Glutamatergic neuron (in vitro differentiated cells): Measurements from ENCODE around the gene SAFB. TPM values are rescaled to one million over a fixed set of nuclear protein-coding genes. Genes with fewer than 3 reads are reported as not detected.

ENCODE experiments used
- DNase-seq: peaks from one replicate; pipeline ENCODE4 v3.0.0; 2022
- H3K27ac Mint-ChIP-seq: one replicate; pipeline ENCODE4 v1.8.0; 2020; ENCODE audit warnings: mild to moderate bottlenecking, mixed read lengths, inconsistent platforms; ENCODE audit not compliant: unreplicated experiment
- H3K27me3 Mint-ChIP-seq: one replicate; pipeline ENCODE4 v1.8.0; 2020; ENCODE audit warnings: mild to moderate bottlenecking, moderate library complexity, mixed read lengths, inconsistent platforms; ENCODE audit not compliant: unreplicated experiment
- H3K36me3 Mint-ChIP-seq: one replicate; pipeline ENCODE4 v1.8.0; 2020; ENCODE audit warnings: mild to moderate bottlenecking, mixed read lengths, inconsistent platforms; ENCODE audit not compliant: unreplicated experiment
- H3K4me1 Mint-ChIP-seq: one replicate; pipeline ENCODE4 v1.8.0; 2020; ENCODE audit warnings: mild to moderate bottlenecking, low read depth, mixed read lengths, inconsistent platforms; ENCODE audit not compliant: unreplicated experiment
- H3K4me3 Mint-ChIP-seq: one replicate; pipeline ENCODE4 v1.8.0; 2020; ENCODE audit warnings: mild to moderate bottlenecking, mixed read lengths, inconsistent platforms; ENCODE audit not compliant: unreplicated experiment
- H3K9me3 Mint-ChIP-seq: one replicate; pipeline ENCODE4 v1.8.0; 2020; ENCODE audit warnings: mild to moderate bottlenecking, moderate library complexity, mixed read lengths, inconsistent platforms; ENCODE audit not compliant: unreplicated experiment
- total RNA-seq: library from RNA; stranded (reverse); fragmentation: NEBNext Ultra II Directional; extraction: Animal tissue kit (Norgen Biotek cat#: 25700); gene quantifications from one replicate; pipeline ENCODE4 v1.2.1, GENCODE V29; 2021; ENCODE audit not compliant: unreplicated experiment
- TF ChIP-seq, protein P1 (sequence below): fragments of 200-600 bp; sonication (generic); IDR thresholded peaks from one replicate; pipeline ENCODE4 v1.5.0; 2021; ENCODE audit not compliant: partially characterized antibody, unreplicated experiment

Gene SAFB
- total RNA-seq, 1 donor from 2014 or later = 133 TPM

DNA sequence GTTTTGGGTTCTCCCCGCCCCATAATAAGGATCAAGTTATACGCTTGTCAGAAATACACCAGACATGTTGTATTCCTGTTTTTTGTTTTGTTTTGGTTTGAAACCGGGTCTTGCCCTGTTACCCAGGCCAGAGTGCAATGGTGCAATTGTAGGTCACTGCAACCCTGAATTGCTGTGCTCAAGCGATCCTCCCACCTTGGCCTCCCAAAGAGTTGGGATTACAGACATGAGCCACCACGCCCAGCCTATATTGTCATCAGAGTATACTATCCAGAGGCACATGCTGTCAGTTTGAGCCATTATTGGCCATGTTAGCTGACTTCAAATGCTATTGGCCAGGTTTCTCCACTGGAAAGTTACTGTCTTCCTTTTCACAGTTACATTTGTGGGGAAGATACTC is 9.8 kb downstream of the SAFB start:
- Mint-ChIP-seq H3K4me3 (no peak overlapping the region), H3K36me3 (no peaks in the 10 kb centered on the region), H3K27me3 (no peaks in the 10 kb centered on the region), H3K9me3 (no peaks in the 10 kb centered on the region), H3K27ac (no peak overlapping the region), H3K4me1 (peaks cover 13% of the 10 kb centered on the region)
- TF ChIP-seq, protein P1, sequence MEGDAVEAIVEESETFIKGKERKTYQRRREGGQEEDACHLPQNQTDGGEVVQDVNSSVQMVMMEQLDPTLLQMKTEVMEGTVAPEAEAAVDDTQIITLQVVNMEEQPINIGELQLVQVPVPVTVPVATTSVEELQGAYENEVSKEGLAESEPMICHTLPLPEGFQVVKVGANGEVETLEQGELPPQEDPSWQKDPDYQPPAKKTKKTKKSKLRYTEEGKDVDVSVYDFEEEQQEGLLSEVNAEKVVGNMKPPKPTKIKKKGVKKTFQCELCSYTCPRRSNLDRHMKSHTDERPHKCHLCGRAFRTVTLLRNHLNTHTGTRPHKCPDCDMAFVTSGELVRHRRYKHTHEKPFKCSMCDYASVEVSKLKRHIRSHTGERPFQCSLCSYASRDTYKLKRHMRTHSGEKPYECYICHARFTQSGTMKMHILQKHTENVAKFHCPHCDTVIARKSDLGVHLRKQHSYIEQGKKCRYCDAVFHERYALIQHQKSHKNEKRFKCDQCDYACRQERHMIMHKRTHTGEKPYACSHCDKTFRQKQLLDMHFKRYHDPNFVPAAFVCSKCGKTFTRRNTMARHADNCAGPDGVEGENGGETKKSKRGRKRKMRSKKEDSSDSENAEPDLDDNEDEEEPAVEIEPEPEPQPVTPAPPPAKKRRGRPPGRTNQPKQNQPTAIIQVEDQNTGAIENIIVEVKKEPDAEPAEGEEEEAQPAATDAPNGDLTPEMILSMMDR = no peak
- no peak for DNase-seq

DNA sequence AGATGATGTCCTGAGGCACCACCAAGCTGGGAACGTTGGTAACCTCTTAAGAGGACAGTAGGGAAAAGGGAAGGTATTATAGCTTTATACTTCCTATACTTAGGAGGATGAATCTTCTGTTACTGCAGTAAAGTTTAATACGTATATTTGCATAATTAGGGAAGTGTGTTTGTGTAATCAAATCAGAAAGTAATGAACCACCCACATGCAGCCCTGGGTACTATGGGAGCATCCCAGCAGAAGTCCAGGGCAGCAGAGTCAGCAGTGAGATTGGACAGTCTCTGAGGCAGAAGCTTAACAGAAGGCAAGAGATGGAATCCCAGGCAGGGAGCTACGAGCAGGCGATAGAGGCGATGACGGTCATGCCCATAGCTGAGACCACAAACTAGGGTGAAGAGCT is 12.5 kb downstream of the SAFB start:
- Mint-ChIP-seq H3K36me3 (no peaks in the 10 kb centered on the region), H3K4me1 (peaks cover 11% of the 10 kb centered on the region), H3K27ac (no peak overlapping the region), H3K27me3 (no peaks in the 10 kb centered on the region), H3K4me3 (no peak overlapping the region), H3K9me3 (no peaks in the 10 kb centered on the region)
- no peak for DNase-seq
- TF ChIP-seq, protein P1 = no peak

DNA sequence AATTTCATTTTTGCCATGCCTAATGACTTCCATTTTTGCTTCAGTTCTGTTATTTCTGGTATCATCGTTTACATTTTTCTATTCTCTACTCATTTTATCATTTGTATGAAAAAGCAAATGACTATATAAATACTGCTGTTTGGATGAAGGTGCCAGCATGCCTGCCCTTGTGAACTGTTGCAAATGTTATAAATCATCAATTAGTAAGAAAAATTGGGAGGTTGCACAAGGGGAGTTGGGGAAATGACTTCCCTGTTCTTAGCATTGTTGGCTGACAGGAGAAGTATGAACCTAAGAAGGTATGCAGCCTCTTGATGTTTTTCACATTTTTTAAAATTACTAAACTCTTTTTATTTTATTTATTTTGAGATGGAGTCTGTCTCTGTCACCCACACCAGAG is 15.1 kb downstream of the SAFB start:
- TF ChIP-seq, protein P1 = no peak
- Mint-ChIP-seq H3K9me3 (no peaks in the 10 kb centered on the region), H3K27ac (no peak overlapping the region), H3K27me3 (no peaks in the 10 kb centered on the region), H3K36me3 (no peaks in the 10 kb centered on the region), H3K4me3 (no peak overlapping the region), H3K4me1 (peaks cover 9% of the 10 kb centered on the region)
- no peak for DNase-seq

DNA sequence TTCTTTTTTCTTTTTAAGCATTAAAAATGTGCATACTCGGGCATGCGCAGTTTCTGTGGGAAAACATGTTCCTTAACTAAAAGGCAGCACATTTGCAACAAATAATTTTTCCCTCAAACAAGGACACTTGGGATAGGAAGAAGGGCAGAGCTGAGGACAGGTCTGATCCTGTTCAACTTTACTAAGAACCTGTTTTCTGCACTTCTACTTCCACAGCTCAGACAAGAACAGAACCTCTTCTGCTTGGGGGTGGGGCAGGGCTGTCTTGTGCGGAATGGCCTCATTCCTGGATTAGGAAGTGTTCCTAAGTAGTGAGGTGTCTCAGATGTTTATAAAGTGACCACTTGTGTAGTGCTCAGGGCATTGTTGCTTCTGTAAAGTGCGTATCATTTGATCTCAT is 18.3 kb downstream of the SAFB start:
- H3K27ac Mint-ChIP-seq = no peak overlapping the region
- DNase-seq = no peak
- TF ChIP-seq, protein P1 = no peak
- H3K4me1 Mint-ChIP-seq = peaks cover 9% of the 10 kb centered on the region
- H3K36me3 Mint-ChIP-seq = no peaks in the 10 kb centered on the region
- H3K4me3 Mint-ChIP-seq = no peak overlapping the region
- no peaks in the 10 kb centered on the region for H3K27me3 Mint-ChIP-seq
- H3K9me3 Mint-ChIP-seq = no peaks in the 10 kb centered on the region

DNA sequence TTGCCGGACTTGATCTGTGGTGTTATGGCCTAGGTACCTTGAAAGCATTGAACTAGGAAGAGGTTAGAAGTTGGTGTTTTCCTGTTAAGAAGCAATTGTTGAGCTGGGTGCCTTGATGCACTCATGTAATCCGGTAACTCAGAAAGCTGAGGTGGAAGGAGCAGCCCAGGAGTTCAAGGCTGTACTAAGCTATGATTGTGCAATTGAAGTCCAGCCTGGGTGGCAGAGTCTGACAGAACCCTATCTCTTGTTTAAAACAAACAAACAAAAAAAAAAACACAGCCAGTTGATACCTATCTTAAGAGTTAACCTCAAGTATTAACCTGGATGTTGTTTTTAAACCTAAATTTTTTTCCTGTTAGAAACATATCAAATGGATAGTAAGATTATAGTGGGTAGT is 19.3 kb downstream of the SAFB start:
- H3K4me3 Mint-ChIP-seq = no peak overlapping the region

More for the DNA sequence above, 19.3 kb downstream of the SAFB start:
- H3K9me3 Mint-ChIP-seq = no peaks in the 10 kb centered on the region
- DNase-seq = no peak
- no peak overlapping the region for H3K27ac Mint-ChIP-seq
- peaks cover 9% of the 10 kb centered on the region for H3K4me1 Mint-ChIP-seq
- H3K36me3 Mint-ChIP-seq = no peaks in the 10 kb centered on the region
- peaks cover 2% of the 10 kb centered on the region for H3K27me3 Mint-ChIP-seq
- TF ChIP-seq, protein P1 = no peak
